ENCODE data around the gene RNFT2. TPM values are rescaled to one million over a fixed set of nuclear protein-coding genes. Genes with fewer than 3 reads are reported as not detected.

RNFT2 gene
- total RNA-seq, 3 donors from 2014 or later = under 0.01 to 1.9 (median 1.6) TPM

DNA sequence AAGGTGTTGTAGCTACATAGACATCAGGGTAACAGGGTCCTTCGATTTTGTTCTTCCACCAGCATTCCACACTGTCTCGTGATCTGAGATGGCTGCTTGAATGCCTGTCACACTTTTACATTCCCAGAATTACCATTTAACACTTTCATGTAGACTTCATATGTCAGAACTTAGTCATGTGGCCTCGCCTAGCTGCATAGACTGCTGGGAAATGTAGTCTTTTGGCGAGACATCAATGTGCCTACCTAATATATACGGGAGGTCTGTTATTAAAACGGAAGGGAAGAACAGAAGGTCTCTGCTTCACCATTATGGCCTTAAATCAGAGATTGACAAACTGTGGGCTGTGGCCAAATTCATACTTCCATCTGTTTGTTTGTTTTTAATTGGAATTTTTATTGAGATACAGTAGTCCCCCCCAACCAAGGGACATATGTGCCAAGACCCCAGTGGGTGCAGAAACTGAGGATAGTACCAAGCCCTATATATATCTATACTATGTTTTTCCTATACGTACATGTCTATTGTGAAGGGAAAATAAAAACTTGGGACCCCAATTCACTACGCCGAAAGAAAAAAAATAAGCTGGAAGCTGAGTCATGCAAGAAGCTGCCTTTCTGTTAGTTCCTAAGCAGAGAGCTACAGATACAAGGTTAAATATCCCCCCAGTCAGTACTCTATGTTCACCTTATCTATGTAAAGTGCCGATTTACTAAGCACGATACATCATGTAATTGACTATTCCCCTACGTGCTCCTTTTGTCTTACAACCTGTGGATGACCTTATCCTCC is 154.4 kb downstream of the RNFT2 start:
- H3K4me3 ChIP-seq = no peak overlapping the region
- no peaks in the 10 kb centered on the region for H3K36me3 ChIP-seq
- no peaks in the 10 kb centered on the region for H3K4me1 ChIP-seq
- TF ChIP-seq POLR2AphosphoS5 (IDR thresholded peaks at IDR 0.05) = no peak
- TF ChIP-seq POLR2A (IDR thresholded peaks at IDR 0.05) = no peak
- no peak for TF ChIP-seq CTCF (IDR thresholded peaks at IDR 0.05)
- peaks cover 0 to 6% of the 10 kb centered on the region in 2 donors for H3K9me3 ChIP-seq
- intact Hi-C loops (cut with DNase I; ENCODE audit: low total_unique reads) = no loop called here
- H3K27me3 ChIP-seq = no peaks in the 10 kb centered on the region
- no peak for DNase-seq (ENCODE audit: low spot score in 2 of 2)
- H3K27ac ChIP-seq = no peak overlapping the region

- no peaks in the 10 kb centered on the region for H3K4me1 ChIP-seq
- DNase-seq (ENCODE audit: low spot score in 2 of 2) = no peak
- H3K27me3 ChIP-seq = no peaks in the 10 kb centered on the region
- intact Hi-C loops (cut with DNase I; ENCODE audit: low total_unique reads) = no loop called here
- H3K9me3 ChIP-seq = peaks cover 0 to 6% of the 10 kb centered on the region in 2 donors
- no peaks in the 10 kb centered on the region for H3K36me3 ChIP-seq
- no peak overlapping the region for H3K4me3 ChIP-seq
- TF ChIP-seq POLR2AphosphoS5 (IDR thresholded peaks at IDR 0.05) = no peak
- TF ChIP-seq CTCF (IDR thresholded peaks at IDR 0.05) = no peak
- no peak for TF ChIP-seq POLR2A (IDR thresholded peaks at IDR 0.05)
- no peak overlapping the region for H3K27ac ChIP-seq
These were observed 156.8 kb downstream of the RNFT2 start for GRCh38 chr12:116894913-116895312.

DNA sequence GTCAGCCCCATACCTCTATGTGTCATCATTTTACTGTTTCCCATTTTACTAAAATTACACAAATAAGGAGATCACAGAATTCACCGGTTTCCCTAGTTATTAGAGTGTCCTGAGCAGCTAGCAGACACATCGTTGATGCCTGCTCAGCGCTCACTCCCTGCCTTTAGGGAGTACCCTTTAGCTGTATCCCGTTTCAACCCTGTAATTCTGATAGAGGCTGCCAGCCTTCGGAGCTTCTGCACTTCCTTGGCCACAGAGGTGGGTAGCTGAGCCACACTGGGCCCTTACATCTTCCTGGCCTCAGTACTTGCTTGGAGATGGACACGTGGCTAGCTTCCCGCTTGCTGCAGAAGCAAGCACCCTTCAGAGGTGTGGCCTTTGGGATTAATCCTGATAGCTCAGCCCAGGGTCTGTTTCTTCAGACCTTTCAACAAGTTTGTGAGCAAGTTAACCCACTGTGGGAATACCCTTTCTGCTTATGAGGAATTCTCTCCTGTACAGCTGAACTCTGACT is 158.4 kb downstream of the RNFT2 start:
- H3K27me3 ChIP-seq = peaks cover 0 to 9% of the 10 kb centered on the region in 2 donors
- H3K27ac ChIP-seq = no peak overlapping the region
- TF ChIP-seq POLR2A (IDR thresholded peaks at IDR 0.05) (no peak), CTCF (IDR thresholded peaks at IDR 0.05) (no peak), POLR2AphosphoS5 (IDR thresholded peaks at IDR 0.05) (no peak)
- no peak for DNase-seq (ENCODE audit: low spot score in 2 of 2)
- H3K4me1 ChIP-seq = no peaks in the 10 kb centered on the region
- H3K36me3 ChIP-seq = no peaks in the 10 kb centered on the region
- intact Hi-C loops (cut with DNase I; ENCODE audit: low total_unique reads) = no loop called here
- H3K9me3 ChIP-seq = no peaks in the 10 kb centered on the region
- H3K4me3 ChIP-seq = no peak overlapping the region

- no peak for TF ChIP-seq CTCF (IDR thresholded peaks at IDR 0.05)
- TF ChIP-seq POLR2AphosphoS5 (IDR thresholded peaks at IDR 0.05) = no peak
- no peak for TF ChIP-seq POLR2A (IDR thresholded peaks at IDR 0.05)
These were observed 159.4 kb downstream of the RNFT2 start for GRCh38 chr12:116897476-116897875.

GRCh38 chr12:116898669-116899068 is 160.6 kb downstream of the RNFT2 start:
- peaks cover 0 to 9% of the 10 kb centered on the region in 2 donors for H3K27me3 ChIP-seq
- intact Hi-C loops (cut with DNase I; ENCODE audit: low total_unique reads) = no loop called here

More at GRCh38 chr12:116897476-116897875, 159.4 kb downstream of the RNFT2 start:
- no peaks in the 10 kb centered on the region for H3K36me3 ChIP-seq
- no peak overlapping the region for H3K4me3 ChIP-seq
- intact Hi-C loops (cut with DNase I; ENCODE audit: low total_unique reads) = no loop called here
- H3K27ac ChIP-seq = no peak overlapping the region
- no peaks in the 10 kb centered on the region for H3K9me3 ChIP-seq
- DNase-seq (ENCODE audit: low spot score in 2 of 2) = no peak
- peaks cover 0 to 9% of the 10 kb centered on the region in 2 donors for H3K27me3 ChIP-seq
- no peaks in the 10 kb centered on the region for H3K4me1 ChIP-seq

More at GRCh38 chr12:116898669-116899068, 160.6 kb downstream of the RNFT2 start:
- DNase-seq (ENCODE audit: low spot score in 2 of 2) = no peak
- Histone ChIP-seq H3K4me1 (no peaks in the 10 kb centered on the region), H3K4me3 (no peak overlapping the region), H3K27ac (no peak overlapping the region), H3K36me3 (no peaks in the 10 kb centered on the region), H3K9me3 (no peaks in the 10 kb centered on the region)
- TF ChIP-seq POLR2A (IDR thresholded peaks at IDR 0.05) (no peak), POLR2AphosphoS5 (IDR thresholded peaks at IDR 0.05) (no peak), CTCF (IDR thresholded peaks at IDR 0.05) (no peak)

Measured in breast epithelium (tissue), 4 donors.